Measurements from ENCODE around the gene GPR22.

- TF ChIP-seq EP300 (IDR thresholded peaks at IDR 0.05) = no peak
- no peak for TF ChIP-seq CTCF (IDR thresholded peaks at IDR 0.05)
Measured at GRCh38 chr7:107461938-107462533, 7.8 kb upstream of the GPR22 start.
